Astrocyte (in vitro differentiated cells and primary cell): ENCODE data around the gene XYLT1. TPM values are rescaled to one million over a fixed set of nuclear protein-coding genes. Genes with fewer than 3 reads are reported as not detected.

Experiments
- DNase-seq: peaks from one replicate; pipeline ENCODE4 v3.0.0-alpha.2; 2010; ENCODE audit warnings: low read depth
- FAIRE-seq: peaks from 2 replicates; lab custom pipeline; 2011; peaks lifted over from hg19 to GRCh38; lab: Jason Lieb, UNC
- H2AFZ ChIP-seq: 2 replicates; pipeline ENCODE4 v1.6.0; 2012; ENCODE audit warnings: low read depth, low read length, inconsistent platforms
- H3K27ac ChIP-seq: 2 replicates; pipeline ENCODE4 v1.5.1; 2011; ENCODE audit warnings: low read depth, low read length, inconsistent platforms
- H3K27me3 ChIP-seq: 2 replicates; pipeline ENCODE4 v1.6.0; 2011; ENCODE audit warnings: low read length, inconsistent platforms; ENCODE audit not compliant: insufficient read depth
- H3K36me3 ChIP-seq: 2 replicates; pipeline ENCODE4 v1.5.1; 2011; ENCODE audit warnings: low read length, inconsistent platforms; ENCODE audit not compliant: insufficient read depth
- H3K4me1 ChIP-seq: 2 replicates; pipeline ENCODE4 v1.5.1; 2011; ENCODE audit warnings: low read length, inconsistent platforms; ENCODE audit not compliant: insufficient read depth
- H3K4me2 ChIP-seq: 2 replicates; pipeline ENCODE4 v1.6.0; 2012; ENCODE audit warnings: low read length, inconsistent platforms
- H3K4me3 ChIP-seq: 2 replicates; pipeline ENCODE4 v1.5.1; 2011; ENCODE audit warnings: low read depth, mild to moderate bottlenecking, low read length, inconsistent platforms; ENCODE audit not compliant: insufficient read depth
- H3K79me2 ChIP-seq: 2 replicates; pipeline ENCODE4 v1.6.0; 2012; ENCODE audit warnings: mild to moderate bottlenecking, low read length, inconsistent platforms; ENCODE audit not compliant: insufficient read depth
- H3K9ac ChIP-seq: 2 replicates; pipeline ENCODE4 v1.6.0; 2012; ENCODE audit warnings: mild to moderate bottlenecking, low read length, inconsistent platforms
- H3K9me3 ChIP-seq: 2 replicates; pipeline ENCODE4 v1.5.1; 2012; ENCODE audit warnings: low read depth, mild to moderate bottlenecking, low read length, inconsistent platforms; ENCODE audit not compliant: insufficient read depth
- H4K20me1 ChIP-seq: 2 replicates; pipeline ENCODE4 v1.6.0; 2012; ENCODE audit warnings: low read length, inconsistent platforms; ENCODE audit not compliant: insufficient read depth
- H3K27ac Mint-ChIP-seq: one replicate; pipeline ENCODE4 v1.8.0; 2021; ENCODE audit warnings: mild to moderate bottlenecking, mixed read lengths; ENCODE audit not compliant: unreplicated experiment
- H3K27me3 Mint-ChIP-seq: one replicate; pipeline ENCODE4 v1.8.0; 2021; ENCODE audit warnings: low read depth, mixed read lengths; ENCODE audit not compliant: unreplicated experiment
- H3K36me3 Mint-ChIP-seq: one replicate; pipeline ENCODE4 v1.8.0; 2021; ENCODE audit warnings: low read depth, mixed read lengths; ENCODE audit not compliant: unreplicated experiment
- H3K4me1 Mint-ChIP-seq: one replicate; pipeline ENCODE4 v1.8.0; 2021; ENCODE audit warnings: low read depth, mixed read lengths; ENCODE audit not compliant: unreplicated experiment
- H3K4me3 Mint-ChIP-seq: one replicate; pipeline ENCODE4 v1.8.0; 2021; ENCODE audit warnings: mild to moderate bottlenecking, moderate library complexity, mixed read lengths; ENCODE audit not compliant: unreplicated experiment
- H3K9me3 Mint-ChIP-seq: one replicate; pipeline ENCODE4 v1.8.0; 2021; ENCODE audit warnings: mild to moderate bottlenecking, mixed read lengths; ENCODE audit not compliant: unreplicated experiment
- EZH2 ChIP-seq: IDR thresholded peaks from 2 replicates; pipeline ENCODE4 v1.6.1; 2012; ENCODE audit warnings: mild to moderate bottlenecking, low read length, inconsistent platforms; ENCODE audit not compliant: insufficient read depth
- total RNA-seq: library from RNA; stranded (reverse); gene quantifications from 2 replicates; pipeline ENCODE4 v1.2.1, GENCODE V29; 2021
- TF ChIP-seq, protein P1 (sequence below): IDR thresholded peaks from 2 replicates; pipeline ENCODE4 v1.5.1; 2011; ENCODE audit warnings: low read depth, mild to moderate bottlenecking, inconsistent platforms, low read length, moderate library complexity; ENCODE audit not compliant: insufficient read depth

The XYLT1 gene
- total RNA-seq, 1 donor from 2014 or later: 22.9 TPM

DNA sequence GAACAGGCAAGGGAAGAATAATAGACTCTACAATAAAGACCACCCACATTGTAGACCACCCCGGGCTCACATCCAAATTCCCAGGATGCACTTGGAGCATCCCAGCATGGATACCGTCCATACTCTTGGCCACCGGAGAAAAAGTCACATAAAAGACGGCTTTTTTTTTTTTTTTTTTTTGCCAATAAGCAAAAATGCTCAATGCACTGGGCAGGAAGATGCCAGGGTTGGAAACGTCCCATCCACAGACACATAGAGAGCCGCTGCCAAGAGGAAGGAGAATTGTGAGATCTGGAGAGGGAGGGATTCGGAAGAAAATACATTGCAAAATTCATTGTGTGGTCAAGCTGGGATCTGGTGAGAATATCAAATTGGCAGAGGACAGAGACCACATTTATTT, 286.7 kb downstream of the XYLT1 start:
- Histone ChIP-seq H3K27me3 (no peaks in the 10 kb centered on the region), H3K9me3 (no peaks in the 10 kb centered on the region), H3K4me3 (no peak overlapping the region), H3K9ac (no peak overlapping the region), H3K79me2 (no peaks in the 10 kb centered on the region), H4K20me1 (peaks cover 73% of the 10 kb centered on the region), H3K36me3 (peaks cover 5% of the 10 kb centered on the region), H3K27ac (no peak overlapping the region), H3K4me2 (no peak overlapping the region), H3K4me1 (no peaks in the 10 kb centered on the region), H2AFZ (no peak overlapping the region)
- H3K4me1 Mint-ChIP-seq: no peaks in the 10 kb centered on the region
- H3K9me3 Mint-ChIP-seq: no peaks in the 10 kb centered on the region
- no peak overlapping the region for H3K4me3 Mint-ChIP-seq
- peaks cover 22% of the 10 kb centered on the region for H3K36me3 Mint-ChIP-seq
- no peaks in the 10 kb centered on the region for H3K27me3 Mint-ChIP-seq
- no peak overlapping the region for H3K27ac Mint-ChIP-seq
- FAIRE-seq (no peak), DNase-seq (no peak)
- TF ChIP-seq EZH2: no peak
- TF ChIP-seq, protein P1, sequence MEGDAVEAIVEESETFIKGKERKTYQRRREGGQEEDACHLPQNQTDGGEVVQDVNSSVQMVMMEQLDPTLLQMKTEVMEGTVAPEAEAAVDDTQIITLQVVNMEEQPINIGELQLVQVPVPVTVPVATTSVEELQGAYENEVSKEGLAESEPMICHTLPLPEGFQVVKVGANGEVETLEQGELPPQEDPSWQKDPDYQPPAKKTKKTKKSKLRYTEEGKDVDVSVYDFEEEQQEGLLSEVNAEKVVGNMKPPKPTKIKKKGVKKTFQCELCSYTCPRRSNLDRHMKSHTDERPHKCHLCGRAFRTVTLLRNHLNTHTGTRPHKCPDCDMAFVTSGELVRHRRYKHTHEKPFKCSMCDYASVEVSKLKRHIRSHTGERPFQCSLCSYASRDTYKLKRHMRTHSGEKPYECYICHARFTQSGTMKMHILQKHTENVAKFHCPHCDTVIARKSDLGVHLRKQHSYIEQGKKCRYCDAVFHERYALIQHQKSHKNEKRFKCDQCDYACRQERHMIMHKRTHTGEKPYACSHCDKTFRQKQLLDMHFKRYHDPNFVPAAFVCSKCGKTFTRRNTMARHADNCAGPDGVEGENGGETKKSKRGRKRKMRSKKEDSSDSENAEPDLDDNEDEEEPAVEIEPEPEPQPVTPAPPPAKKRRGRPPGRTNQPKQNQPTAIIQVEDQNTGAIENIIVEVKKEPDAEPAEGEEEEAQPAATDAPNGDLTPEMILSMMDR: no peak

DNA sequence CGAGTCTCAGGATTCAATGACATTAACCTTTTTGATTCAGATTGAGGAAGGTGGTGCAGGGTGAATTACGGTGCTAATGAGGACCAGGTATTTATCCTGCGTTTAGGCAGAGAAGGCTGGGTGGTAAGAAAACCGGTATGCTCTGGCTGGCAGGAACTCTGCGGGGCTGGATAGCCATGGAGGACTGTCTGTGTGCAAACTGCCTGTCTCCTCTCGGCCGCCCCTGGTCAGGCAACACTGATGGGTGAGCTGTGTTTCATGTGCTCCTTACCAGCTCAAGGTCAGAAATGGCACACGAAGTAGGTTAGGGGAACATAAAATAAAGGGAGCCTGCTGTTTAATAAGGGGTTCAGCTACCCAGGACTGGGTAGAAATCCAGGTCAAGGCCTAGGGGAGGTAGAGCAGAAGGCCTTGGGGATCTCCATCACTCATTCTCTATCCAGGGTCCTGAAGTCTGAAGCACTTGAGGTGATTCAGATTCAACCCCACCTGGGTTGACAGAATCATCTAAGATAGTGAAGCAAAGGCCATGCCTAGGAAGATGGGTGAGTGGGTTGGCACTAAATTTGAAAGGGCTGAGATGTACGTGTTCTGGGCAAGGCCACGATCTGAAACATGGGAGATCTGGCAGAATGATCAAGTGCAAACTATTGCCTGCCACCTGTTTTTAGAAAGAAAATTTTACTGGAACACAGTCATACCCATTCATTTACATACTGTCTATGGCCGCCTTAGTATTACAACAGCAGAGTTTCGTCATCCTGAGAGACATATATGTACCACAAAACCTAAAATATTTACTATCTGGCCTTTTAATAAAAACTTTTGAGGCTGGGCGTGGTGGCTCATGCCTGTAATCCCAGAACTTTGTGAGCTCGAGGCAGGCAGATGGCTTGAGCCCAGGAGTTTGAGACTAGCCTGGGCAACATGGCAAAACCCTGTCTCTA, 292.5 kb downstream of the XYLT1 start:
- H3K4me3 ChIP-seq: no peak overlapping the region
- Mint-ChIP-seq H3K27me3 (no peaks in the 10 kb centered on the region), H3K4me3 (no peak overlapping the region), H3K9me3 (no peaks in the 10 kb centered on the region), H3K4me1 (peaks cover 19% of the 10 kb centered on the region), H3K36me3 (peaks cover 15% of the 10 kb centered on the region), H3K27ac (peak overlapping the region; percentile 60)
- H3K79me2 ChIP-seq: no peaks in the 10 kb centered on the region
- peak; percentile 39 for DNase-seq
- peak overlapping the region; percentile 36 for H3K4me2 ChIP-seq
- H3K36me3 ChIP-seq: peaks cover 3% of the 10 kb centered on the region
- TF ChIP-seq, protein P1: no peak
- TF ChIP-seq EZH2: no peak
- H3K27ac ChIP-seq: peak overlapping the region; percentile 30
- no peaks in the 10 kb centered on the region for H3K9me3 ChIP-seq
- H3K4me1 ChIP-seq: peaks cover 17% of the 10 kb centered on the region
- no peak overlapping the region for H2AFZ ChIP-seq
- H4K20me1 ChIP-seq: peaks cover 73% of the 10 kb centered on the region
- H3K27me3 ChIP-seq: no peaks in the 10 kb centered on the region
- H3K9ac ChIP-seq: no peak overlapping the region
- no peak for FAIRE-seq
